NCI-H146 (cell line): ENCODE measurements around the gene RAB25.
"Not testable (repeated sequence)": the region's sequence is repeated elsewhere in the genome, so short reads cannot be mapped to it uniquely, and the experiment has no call there.

Source experiments
- DNase-seq: peaks from one replicate; lab custom pipeline; 2025; lab: John Stamatoyannopoulos, UW

Gene RAB25

GRCh38 chr1:156054500-156055280, 6.3 kb upstream of the RAB25 start, which contains the start of gene LAMTOR2:
LAMTOR2 (plus strand) TSS chr1:156054782; CDS start chr1:156054890, 108 bp downstream.
- DNase-seq: peak; percentile 98

- DNase-seq: no peak
These were observed 5.5 kb upstream of the RAB25 start for GRCh38 chr1:156055281-156056048.

GRCh38 chr1:156056326-156056849, 4.6 kb upstream of the RAB25 start:
- DNase-seq: no peak

GRCh38 chr1:156062189-156062588, 1.2 kb downstream of the RAB25 start:
- DNase-seq: no peak

- DNase-seq: no peak
These were observed 3.0 kb downstream of the RAB25 start for GRCh38 chr1:156063997-156064285.

- no peak for DNase-seq
These were observed 3.7 kb downstream of the RAB25 start for GRCh38 chr1:156064615-156065014.

GRCh38 chr1:156065212-156065611, 4.3 kb downstream of the RAB25 start:
- no peak for DNase-seq

- no peak for DNase-seq
These were observed 4.9 kb downstream of the RAB25 start for GRCh38 chr1:156065871-156066270.

- DNase-seq: no peak
These were observed 6.3 kb downstream of the RAB25 start for GRCh38 chr1:156067262-156067661.

- no peak for DNase-seq
These were observed 8.8 kb downstream of the RAB25 start for GRCh38 chr1:156069490-156070455.

- no peak for DNase-seq
These were observed 9.6 kb downstream of the RAB25 start for GRCh38 chr1:156070548-156070947.

- not testable (repeated sequence) for DNase-seq
These were observed 10.4 kb downstream of the RAB25 start for GRCh38 chr1:156071332-156071816.

GRCh38 chr1:156072251-156072650, 11.3 kb downstream of the RAB25 start:
- no peak for DNase-seq

- no peak for DNase-seq
These were observed 12.2 kb downstream of the RAB25 start for GRCh38 chr1:156073110-156073687.

- DNase-seq: no peak
These were observed 12.8 kb downstream of the RAB25 start for GRCh38 chr1:156073740-156074139.

- no peak for DNase-seq
These were observed 13.7 kb downstream of the RAB25 start for GRCh38 chr1:156074661-156075060.

GRCh38 chr1:156075162-156075561, 14.2 kb downstream of the RAB25 start:
- DNase-seq: no peak

GRCh38 chr1:156075775-156076204, 14.8 kb downstream of the RAB25 start:
- DNase-seq: no peak

- no peak for DNase-seq
These were observed 15.9 kb downstream of the RAB25 start for GRCh38 chr1:156076609-156077429.

- DNase-seq: no peak
These were observed 16.4 kb downstream of the RAB25 start for GRCh38 chr1:156077430-156077760.

GRCh38 chr1:156078728-156079127, 17.8 kb downstream of the RAB25 start:
- DNase-seq: no peak
